ENCODE measurements around the gene ZNF275. TPM values are rescaled to one million over a fixed set of nuclear protein-coding genes. Genes with fewer than 3 reads are reported as not detected.

Gene ZNF275
- polyA plus RNA-seq, 1 donor from 2014 or later, result 6.0 TPM

DNA sequence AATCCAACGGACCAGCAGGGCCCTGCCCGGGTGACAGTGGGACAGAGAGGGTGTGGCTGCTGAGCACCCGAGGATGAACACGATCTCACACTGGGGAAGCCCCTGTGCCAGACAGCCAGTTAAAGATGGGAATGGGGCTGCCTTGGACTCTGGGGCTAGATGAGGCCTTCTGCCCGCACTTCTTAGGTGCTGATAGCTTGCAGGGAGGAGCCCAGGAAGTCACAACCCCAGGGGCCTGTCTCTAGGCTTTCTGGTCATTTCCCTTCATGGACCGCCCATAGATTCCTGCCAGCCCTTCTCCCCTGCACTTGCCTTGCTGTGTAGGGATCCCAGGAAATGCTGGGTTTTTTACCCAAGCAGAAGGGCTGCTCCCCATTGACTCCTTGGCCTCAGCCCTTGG, 6.2 kb downstream of the ZNF275 start:
- no peak for TF ChIP-seq EP300 (conservative IDR thresholded peaks at IDR 0.05; ENCODE audit: poor library complexity, severe bottlenecking)
- no peak overlapping the region for H2AFZ ChIP-seq (ENCODE audit: low read depth, low read length)
- no peak overlapping the region for H3K4me3 ChIP-seq (ENCODE audit: low read length)
- H4K20me1 ChIP-seq (ENCODE audit: insufficient read depth), result no peaks in the 10 kb centered on the region
- H3K4me2 ChIP-seq (ENCODE audit: low read length), result no peak overlapping the region
- no peak overlapping the region for H3K9ac ChIP-seq (ENCODE audit: low read length)
- no peaks in the 10 kb centered on the region for H3K9me2 ChIP-seq (ENCODE audit: insufficient read depth, low read length)
- peaks cover 9% of the 10 kb centered on the region for H3K79me2 ChIP-seq (replicated peaks; ENCODE audit: insufficient read depth, low read length)
- H3K27me3 ChIP-seq (ENCODE audit: insufficient read depth, low read depth, low read length), result no peaks in the 10 kb centered on the region
- H3K9me3 ChIP-seq (ENCODE audit: low read length), result no peaks in the 10 kb centered on the region
- H3K36me3 ChIP-seq (ENCODE audit: insufficient read depth, low read length), result no peaks in the 10 kb centered on the region
- H3F3A ChIP-seq (ENCODE audit: insufficient read depth, low read length, poor library complexity, severe bottlenecking), result no peaks in the 10 kb centered on the region
- H3K27ac ChIP-seq (ENCODE audit: low read length), result no peak overlapping the region

DNA sequence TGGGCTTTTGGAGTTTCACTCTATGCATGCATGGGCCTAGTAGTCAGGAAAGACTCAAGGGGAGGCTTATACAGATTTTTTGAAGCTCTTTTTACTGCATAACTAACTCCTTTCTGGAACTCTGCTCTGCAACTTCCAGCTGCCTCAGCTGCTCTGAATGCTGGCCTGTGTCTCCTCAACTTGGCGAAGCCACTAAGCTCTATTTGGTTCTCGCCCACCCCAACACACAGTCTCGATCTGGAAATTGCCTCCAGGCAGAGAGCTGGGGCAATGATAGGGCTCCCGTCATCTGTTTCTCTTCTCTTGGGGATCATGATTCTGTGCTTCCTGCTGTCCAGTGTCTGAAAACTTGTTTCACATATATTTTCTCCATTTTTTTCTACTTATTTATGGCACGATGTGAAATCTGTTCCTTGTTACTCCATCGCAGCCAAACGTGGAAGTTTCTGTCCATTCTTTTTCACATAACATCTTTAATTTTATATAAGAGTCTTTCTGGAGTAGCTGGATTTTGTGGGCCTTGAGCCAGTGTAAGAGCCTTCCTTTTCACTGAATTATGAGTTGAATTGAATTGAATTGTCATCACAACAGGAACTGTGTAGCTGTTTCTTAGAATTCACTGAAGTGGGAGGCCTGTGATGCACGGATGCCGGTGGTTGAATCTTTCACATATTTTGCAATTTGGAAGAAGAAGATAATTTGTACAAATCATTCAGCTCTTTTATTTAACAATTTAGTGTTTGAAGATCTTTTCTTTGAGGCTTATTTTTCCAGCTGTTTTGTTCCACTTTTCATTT, 9.0 kb downstream of the ZNF275 start:
- Histone ChIP-seq H3K79me2 (replicated peaks; ENCODE audit: insufficient read depth, low read length) (no peaks in the 10 kb centered on the region), H3K36me3 (ENCODE audit: insufficient read depth, low read length) (no peaks in the 10 kb centered on the region), H3F3A (ENCODE audit: insufficient read depth, low read length, poor library complexity, severe bottlenecking) (no peaks in the 10 kb centered on the region), H3K9me2 (ENCODE audit: insufficient read depth, low read length) (no peaks in the 10 kb centered on the region), H3K27me3 (ENCODE audit: insufficient read depth, low read depth, low read length) (no peaks in the 10 kb centered on the region), H3K9ac (ENCODE audit: low read length) (no peak overlapping the region), H4K20me1 (ENCODE audit: insufficient read depth) (no peaks in the 10 kb centered on the region), H3K27ac (ENCODE audit: low read length) (no peak overlapping the region), H2AFZ (ENCODE audit: low read depth, low read length) (no peak overlapping the region), H3K9me3 (ENCODE audit: low read length) (no peaks in the 10 kb centered on the region), H3K4me3 (ENCODE audit: low read length) (no peak overlapping the region), H3K4me2 (ENCODE audit: low read length) (no peak overlapping the region)
- no peak for TF ChIP-seq POLR2AphosphoS5 (IDR thresholded peaks at IDR 0.05)

DNA sequence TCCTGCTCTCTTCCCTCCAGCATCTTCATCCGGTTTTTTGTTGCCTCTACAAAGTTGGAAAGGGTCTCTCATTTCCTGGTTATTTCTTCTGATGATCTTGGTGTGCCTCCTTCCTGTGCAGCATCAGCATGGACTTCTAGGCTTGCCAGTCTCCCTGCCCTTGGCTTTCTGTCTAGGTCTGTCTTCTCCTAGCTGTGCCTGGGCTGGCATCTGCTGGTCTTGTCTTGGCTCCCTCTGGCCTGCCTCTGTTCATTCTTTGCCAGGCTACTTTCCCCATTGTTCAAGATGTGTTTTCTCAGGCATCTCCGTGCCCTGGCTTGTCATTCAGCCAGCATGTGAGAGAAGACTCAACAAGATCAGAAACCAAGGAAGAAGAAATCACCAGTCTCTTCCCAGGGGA, 9.7 kb downstream of the ZNF275 start:
- TF ChIP-seq POLR2AphosphoS5 (IDR thresholded peaks at IDR 0.05) (no peak), TAF1 (IDR thresholded peaks at IDR 0.05; ENCODE audit: low read depth) (no peak), EP300 (conservative IDR thresholded peaks at IDR 0.05; ENCODE audit: poor library complexity, severe bottlenecking) (no peak)
- TF ChIP-seq, protein P1, sequence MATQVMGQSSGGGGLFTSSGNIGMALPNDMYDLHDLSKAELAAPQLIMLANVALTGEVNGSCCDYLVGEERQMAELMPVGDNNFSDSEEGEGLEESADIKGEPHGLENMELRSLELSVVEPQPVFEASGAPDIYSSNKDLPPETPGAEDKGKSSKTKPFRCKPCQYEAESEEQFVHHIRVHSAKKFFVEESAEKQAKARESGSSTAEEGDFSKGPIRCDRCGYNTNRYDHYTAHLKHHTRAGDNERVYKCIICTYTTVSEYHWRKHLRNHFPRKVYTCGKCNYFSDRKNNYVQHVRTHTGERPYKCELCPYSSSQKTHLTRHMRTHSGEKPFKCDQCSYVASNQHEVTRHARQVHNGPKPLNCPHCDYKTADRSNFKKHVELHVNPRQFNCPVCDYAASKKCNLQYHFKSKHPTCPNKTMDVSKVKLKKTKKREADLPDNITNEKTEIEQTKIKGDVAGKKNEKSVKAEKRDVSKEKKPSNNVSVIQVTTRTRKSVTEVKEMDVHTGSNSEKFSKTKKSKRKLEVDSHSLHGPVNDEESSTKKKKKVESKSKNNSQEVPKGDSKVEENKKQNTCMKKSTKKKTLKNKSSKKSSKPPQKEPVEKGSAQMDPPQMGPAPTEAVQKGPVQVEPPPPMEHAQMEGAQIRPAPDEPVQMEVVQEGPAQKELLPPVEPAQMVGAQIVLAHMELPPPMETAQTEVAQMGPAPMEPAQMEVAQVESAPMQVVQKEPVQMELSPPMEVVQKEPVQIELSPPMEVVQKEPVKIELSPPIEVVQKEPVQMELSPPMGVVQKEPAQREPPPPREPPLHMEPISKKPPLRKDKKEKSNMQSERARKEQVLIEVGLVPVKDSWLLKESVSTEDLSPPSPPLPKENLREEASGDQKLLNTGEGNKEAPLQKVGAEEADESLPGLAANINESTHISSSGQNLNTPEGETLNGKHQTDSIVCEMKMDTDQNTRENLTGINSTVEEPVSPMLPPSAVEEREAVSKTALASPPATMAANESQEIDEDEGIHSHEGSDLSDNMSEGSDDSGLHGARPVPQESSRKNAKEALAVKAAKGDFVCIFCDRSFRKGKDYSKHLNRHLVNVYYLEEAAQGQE (IDR thresholded peaks at IDR 0.05; ENCODE audit: borderline replicate concordance), result no peak

DNA sequence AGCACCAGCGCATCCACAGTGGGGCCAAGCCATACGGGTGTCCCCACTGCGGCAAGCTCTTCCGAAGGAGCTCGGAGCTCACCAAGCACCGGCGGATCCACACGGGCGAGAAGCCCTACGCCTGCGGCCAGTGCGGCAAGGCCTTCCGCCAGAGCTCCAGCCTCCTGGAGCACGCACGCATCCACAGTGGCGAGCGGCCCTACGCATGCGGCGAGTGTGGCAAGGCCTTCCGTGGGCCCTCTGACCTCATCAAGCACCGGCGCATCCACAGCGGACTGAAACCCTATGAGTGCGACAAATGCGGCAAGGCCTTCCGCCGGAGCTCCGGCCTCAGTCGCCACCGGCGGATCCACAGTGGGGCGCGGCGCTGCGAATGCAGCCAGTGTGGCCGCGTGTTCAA, 13.6 kb downstream of the ZNF275 start:
- H3K9me2 ChIP-seq (ENCODE audit: insufficient read depth, low read length), result no peaks in the 10 kb centered on the region
- H4K20me1 ChIP-seq (ENCODE audit: insufficient read depth), result no peaks in the 10 kb centered on the region
- H3K79me2 ChIP-seq (replicated peaks; ENCODE audit: insufficient read depth, low read length), result no peaks in the 10 kb centered on the region
- H3K4me3 ChIP-seq (ENCODE audit: low read length), result no peak overlapping the region
- no peak overlapping the region for H3K27ac ChIP-seq (ENCODE audit: low read length)
- no peak overlapping the region for H3K9ac ChIP-seq (ENCODE audit: low read length)
- H3K36me3 ChIP-seq (ENCODE audit: insufficient read depth, low read length), result no peaks in the 10 kb centered on the region
- H3F3A ChIP-seq (ENCODE audit: insufficient read depth, low read length, poor library complexity, severe bottlenecking), result no peaks in the 10 kb centered on the region
- H3K27me3 ChIP-seq (ENCODE audit: insufficient read depth, low read depth, low read length), result no peaks in the 10 kb centered on the region
- no peak overlapping the region for H2AFZ ChIP-seq (ENCODE audit: low read depth, low read length)
- no peak overlapping the region for H3K4me2 ChIP-seq (ENCODE audit: low read length)
- no peaks in the 10 kb centered on the region for H3K9me3 ChIP-seq (ENCODE audit: low read length)
- TF ChIP-seq TAF1 (IDR thresholded peaks at IDR 0.05; ENCODE audit: low read depth) (no peak), MXI1 (conservative IDR thresholded peaks at IDR 0.05; ENCODE audit: poor library complexity, severe bottlenecking) (no peak), EZH2 (IDR thresholded peaks at IDR 0.05; ENCODE audit: borderline replicate concordance, insufficient read depth, low read length, poor library complexity, severe bottlenecking) (no peak), RAD21 (conservative IDR thresholded peaks at IDR 0.05) (no peak), SMC3 (conservative IDR thresholded peaks at IDR 0.05; ENCODE audit: poor library complexity) (no peak), EP300 (conservative IDR thresholded peaks at IDR 0.05; ENCODE audit: poor library complexity, severe bottlenecking) (no peak)
- TF ChIP-seq, protein P2, sequence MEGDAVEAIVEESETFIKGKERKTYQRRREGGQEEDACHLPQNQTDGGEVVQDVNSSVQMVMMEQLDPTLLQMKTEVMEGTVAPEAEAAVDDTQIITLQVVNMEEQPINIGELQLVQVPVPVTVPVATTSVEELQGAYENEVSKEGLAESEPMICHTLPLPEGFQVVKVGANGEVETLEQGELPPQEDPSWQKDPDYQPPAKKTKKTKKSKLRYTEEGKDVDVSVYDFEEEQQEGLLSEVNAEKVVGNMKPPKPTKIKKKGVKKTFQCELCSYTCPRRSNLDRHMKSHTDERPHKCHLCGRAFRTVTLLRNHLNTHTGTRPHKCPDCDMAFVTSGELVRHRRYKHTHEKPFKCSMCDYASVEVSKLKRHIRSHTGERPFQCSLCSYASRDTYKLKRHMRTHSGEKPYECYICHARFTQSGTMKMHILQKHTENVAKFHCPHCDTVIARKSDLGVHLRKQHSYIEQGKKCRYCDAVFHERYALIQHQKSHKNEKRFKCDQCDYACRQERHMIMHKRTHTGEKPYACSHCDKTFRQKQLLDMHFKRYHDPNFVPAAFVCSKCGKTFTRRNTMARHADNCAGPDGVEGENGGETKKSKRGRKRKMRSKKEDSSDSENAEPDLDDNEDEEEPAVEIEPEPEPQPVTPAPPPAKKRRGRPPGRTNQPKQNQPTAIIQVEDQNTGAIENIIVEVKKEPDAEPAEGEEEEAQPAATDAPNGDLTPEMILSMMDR (IDR thresholded peaks at IDR 0.05; ENCODE audit: poor library complexity, severe bottlenecking), result no peak

More for the DNA sequence above, 9.7 kb downstream of the ZNF275 start:
- H4K20me1 ChIP-seq (ENCODE audit: insufficient read depth), result no peaks in the 10 kb centered on the region
- no peaks in the 10 kb centered on the region for H3K9me3 ChIP-seq (ENCODE audit: low read length)
- H2AFZ ChIP-seq (ENCODE audit: low read depth, low read length), result no peak overlapping the region
- H3K4me3 ChIP-seq (ENCODE audit: low read length), result no peak overlapping the region
- H3K79me2 ChIP-seq (replicated peaks; ENCODE audit: insufficient read depth, low read length), result no peaks in the 10 kb centered on the region
- no peaks in the 10 kb centered on the region for H3F3A ChIP-seq (ENCODE audit: insufficient read depth, low read length, poor library complexity, severe bottlenecking)
- H3K36me3 ChIP-seq (ENCODE audit: insufficient read depth, low read length), result no peaks in the 10 kb centered on the region
- no peak overlapping the region for H3K4me2 ChIP-seq (ENCODE audit: low read length)
- no peak overlapping the region for H3K9ac ChIP-seq (ENCODE audit: low read length)
- no peak overlapping the region for H3K27ac ChIP-seq (ENCODE audit: low read length)
- no peaks in the 10 kb centered on the region for H3K9me2 ChIP-seq (ENCODE audit: insufficient read depth, low read length)
- H3K27me3 ChIP-seq (ENCODE audit: insufficient read depth, low read depth, low read length), result no peaks in the 10 kb centered on the region
